CD14-positive monocyte (primary cell): ENCODE measurements around the gene TYR. TPM values are rescaled to one million over a fixed set of nuclear protein-coding genes. Genes with fewer than 3 reads are reported as not detected.

Experiments used
- DNase-seq, 3 donors: peaks; one replicate each; pipeline ENCODE4 v3.0.0-alpha.2; 2011 to 2022
- H2AFZ ChIP-seq: 2 replicates; pipeline ENCODE4 v1.6.0; 2012; ENCODE audit warnings: mild to moderate bottlenecking, low read depth, low read length, inconsistent platforms; ENCODE audit not compliant: insufficient read depth, poor library complexity, severe bottlenecking
- H3K27ac ChIP-seq, 2 donors: 1 replicate in 1 of 2; 2 replicates in 1 of 2; pipeline ENCODE4 v1.5.1; 2012 to 2013; ENCODE audit warnings: low read length in 2 of 2, control low read depth in 1 of 2, inconsistent platforms in 1 of 2, low read depth in 1 of 2, mild to moderate bottlenecking in 1 of 2
- H3K27me3 ChIP-seq, 2 donors: one replicate each; pipeline versions ENCODE4 v1.6.0 to v1.6.1; 2011 to 2013; ENCODE audit warnings: low read length in 2 of 2; ENCODE audit not compliant: control insufficient read depth in 2 of 2, insufficient read depth in 2 of 2
- H3K36me3 ChIP-seq, 2 donors: replicated peaks in 1 of 2; 1 replicate in 1 of 2; 2 replicates in 1 of 2; pipeline versions ENCODE4 v1.5.1 to v1.6.1; 2012 to 2013; ENCODE audit warnings: low read length in 2 of 2, control low read depth in 1 of 2, inconsistent platforms in 1 of 2, mild to moderate bottlenecking in 1 of 2; ENCODE audit not compliant: insufficient read depth in 2 of 2, control insufficient read depth in 1 of 2
- H3K4me1 ChIP-seq, 2 donors: 1 replicate in 1 of 2; 2 replicates in 1 of 2; pipeline versions ENCODE4 v1.5.1 to v1.6.1; 2012 to 2013; ENCODE audit warnings: low read length in 2 of 2, control low read depth in 1 of 2, inconsistent platforms in 1 of 2, mild to moderate bottlenecking in 1 of 2, moderate library complexity in 1 of 2; ENCODE audit not compliant: insufficient read depth in 2 of 2, control insufficient read depth in 1 of 2
- H3K4me2 ChIP-seq: replicated peaks from 2 replicates; pipeline ENCODE3; 2012; ENCODE audit warnings: low read length, moderate library complexity, mild to moderate bottlenecking; ENCODE audit not compliant: poor library complexity, severe bottlenecking; ENCODE audit errors: extremely low read depth
- H3K4me3 ChIP-seq, 3 experiments: fragments of 200-600 bp in 1 of 3; sonication (generic) in 1 of 3; replicated peaks in 1 of 3; 1 replicate in 2 of 3; 2 replicates in 1 of 3; pipeline ENCODE4 v1.5.1; 2011 to 2013; ENCODE audit warnings: low read length in 3 of 3, mild to moderate bottlenecking in 3 of 3, control low read depth in 2 of 3, low read depth in 2 of 3, inconsistent platforms in 1 of 3, moderate library complexity in 1 of 3
- H3K79me2 ChIP-seq: 2 replicates; pipeline ENCODE4 v1.6.0; 2012; ENCODE audit warnings: mild to moderate bottlenecking, control low read depth, inconsistent platforms, low read length, moderate library complexity; ENCODE audit not compliant: insufficient read depth
- H3K9ac ChIP-seq: 2 replicates; pipeline ENCODE4 v1.6.0; 2017; ENCODE audit warnings: low read length, mild to moderate bottlenecking; ENCODE audit not compliant: insufficient read depth, poor library complexity, severe bottlenecking
- H3K9me3 ChIP-seq, 2 donors: replicated peaks in 1 of 2; 1 replicate in 1 of 2; 2 replicates in 1 of 2; pipeline versions ENCODE4 v1.5.1 to v1.6.1; 2012 to 2013; ENCODE audit warnings: low read length in 2 of 2, control low read depth in 1 of 2; ENCODE audit not compliant: control insufficient read depth in 1 of 2, insufficient read depth in 1 of 2
- H4K20me1 ChIP-seq: 2 replicates; pipeline ENCODE4 v1.6.0; 2012; ENCODE audit warnings: mild to moderate bottlenecking, low read length, control low read depth, moderate library complexity; ENCODE audit not compliant: insufficient read depth
- H3K27ac Mint-ChIP-seq, 7 donors: one replicate each; pipeline ENCODE4 v1.8.0; 2020; ENCODE audit warnings: mild to moderate bottlenecking in 7 of 7, mixed read lengths in 7 of 7, moderate library complexity in 6 of 7, inconsistent platforms in 2 of 7
- H3K27me3 Mint-ChIP-seq, 3 donors: one replicate each; pipeline ENCODE4 v1.8.0; 2021 to 2022; ENCODE audit warnings: low read depth in 3 of 3, mild to moderate bottlenecking in 3 of 3, mixed read lengths in 3 of 3, moderate library complexity in 3 of 3, inconsistent platforms in 1 of 3
- H3K36me3 Mint-ChIP-seq, 2 donors: one replicate each; pipeline ENCODE4 v1.8.0; 2020; ENCODE audit warnings: mixed read lengths in 2 of 2, inconsistent platforms in 1 of 2, mild to moderate bottlenecking in 1 of 2
- H3K4me1 Mint-ChIP-seq: one replicate; pipeline ENCODE4 v1.8.0; 2020; ENCODE audit warnings: mild to moderate bottlenecking, mixed read lengths
- H3K4me3 Mint-ChIP-seq, 2 donors: one replicate each; pipeline ENCODE4 v1.8.0; 2020; ENCODE audit warnings: mild to moderate bottlenecking in 2 of 2, mixed read lengths in 2 of 2, moderate library complexity in 1 of 2
- H3K9me3 Mint-ChIP-seq, 7 donors: one replicate each; pipeline ENCODE4 v1.8.0; 2020 to 2022; ENCODE audit warnings: mixed read lengths in 7 of 7, mild to moderate bottlenecking in 6 of 7, moderate library complexity in 6 of 7, inconsistent platforms in 2 of 7
- WGBS: methylation state at CpG from one replicate; pipeline ENCODE4 v1.1.5; 2013; ENCODE audit warnings: missing lambda C conversion rate; ENCODE audit not compliant: insufficient coverage; 5-methylcytosine and 5-hydroxymethylcytosine counted together
- intact Hi-C, 2 donors: fragments of 100-400 bp; cut with micrococcal nuclease; formaldehyde crosslinking; loops; one replicate each; pipeline versions ENCODE4 v1.15.0 to v1.15.1; 2023
- polyA plus RNA-seq, 3 donors: library from polyadenylated mRNA; depleted of rRNA in 1 of 3; unstranded in 2 of 3; stranded (reverse) in 1 of 3; fragments of 300-500 nt in 2 of 3; fragments of >200 nt in 1 of 3; fragmentation: Illumina TruSeq in 2 of 3; gene quantifications; 1 replicate in 2 of 3; 2 replicates in 1 of 3; pipeline ENCODE4 v1.2.3, GENCODE V29; 2012 to 2021
- TF ChIP-seq, protein P1 (sequence below): fragments of 200-600 bp; IDR thresholded peaks from one replicate; pipeline ENCODE4 v1.8.0; 2022; ENCODE audit warnings: antibody characterized with exemption, mild to moderate bottlenecking

TYR gene
- polyA plus RNA-seq, 3 donors: not detected

DNA sequence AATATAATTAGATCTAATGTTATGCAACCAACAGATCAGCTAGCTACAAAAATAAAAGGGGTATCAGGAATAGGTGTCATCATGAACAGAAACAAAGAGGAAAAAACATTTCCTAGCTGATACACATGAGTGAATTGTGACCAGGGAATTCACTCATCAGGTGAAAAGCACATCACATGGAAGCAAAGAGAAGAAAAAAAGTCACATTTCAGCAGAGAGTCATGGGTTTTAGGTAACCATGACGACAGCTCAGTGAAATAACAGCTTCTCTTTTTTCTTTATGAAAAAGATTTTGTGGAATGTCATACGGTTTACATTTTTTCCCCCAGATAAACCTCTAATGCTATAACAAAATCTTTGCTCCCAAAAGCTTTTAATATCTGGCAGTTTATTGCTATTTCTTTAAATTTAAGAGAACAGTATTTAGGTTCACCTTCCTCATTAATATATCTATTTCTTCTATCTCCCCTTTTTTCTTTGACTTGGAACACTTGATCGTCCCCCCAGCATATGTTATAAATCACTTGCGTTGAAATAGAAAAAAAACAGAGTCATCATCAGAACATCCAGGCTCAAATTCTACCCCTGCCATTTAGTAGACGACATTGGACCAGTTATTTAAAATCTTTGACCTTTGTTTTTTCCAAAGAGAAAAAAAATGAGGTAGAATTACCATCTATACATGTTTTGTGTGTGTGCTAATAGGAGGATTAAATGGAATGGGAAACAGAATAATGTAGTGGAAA lies 5.3 kb downstream of the TYR start:
- Histone ChIP-seq H3K4me3 (no peak overlapping the region), H3K9me3 (no peaks in the 10 kb centered on the region), H2AFZ (no peak overlapping the region), H3K36me3 (no peaks in the 10 kb centered on the region), H3K27ac (no peak overlapping the region), H3K4me1 (no peaks in the 10 kb centered on the region), H3K79me2 (no peaks in the 10 kb centered on the region), H3K9ac (no peak overlapping the region), H4K20me1 (no peaks in the 10 kb centered on the region), H3K4me2 (no peak overlapping the region), H3K27me3 (no peaks in the 10 kb centered on the region)
- WGBS: no CpG with 5 or more reads among the region's 5 CpGs
- Mint-ChIP-seq H3K4me3 (no peak overlapping the region), H3K27me3 (no peaks in the 10 kb centered on the region), H3K9me3 (peaks cover 0 to under 1% (median 0%) of the 10 kb centered on the region in 7 donors), H3K27ac (no peak overlapping the region), H3K4me1 (no peaks in the 10 kb centered on the region), H3K36me3 (no peaks in the 10 kb centered on the region)
- no peak for DNase-seq
- intact Hi-C loops: no loop called here
- TF ChIP-seq, protein P1, sequence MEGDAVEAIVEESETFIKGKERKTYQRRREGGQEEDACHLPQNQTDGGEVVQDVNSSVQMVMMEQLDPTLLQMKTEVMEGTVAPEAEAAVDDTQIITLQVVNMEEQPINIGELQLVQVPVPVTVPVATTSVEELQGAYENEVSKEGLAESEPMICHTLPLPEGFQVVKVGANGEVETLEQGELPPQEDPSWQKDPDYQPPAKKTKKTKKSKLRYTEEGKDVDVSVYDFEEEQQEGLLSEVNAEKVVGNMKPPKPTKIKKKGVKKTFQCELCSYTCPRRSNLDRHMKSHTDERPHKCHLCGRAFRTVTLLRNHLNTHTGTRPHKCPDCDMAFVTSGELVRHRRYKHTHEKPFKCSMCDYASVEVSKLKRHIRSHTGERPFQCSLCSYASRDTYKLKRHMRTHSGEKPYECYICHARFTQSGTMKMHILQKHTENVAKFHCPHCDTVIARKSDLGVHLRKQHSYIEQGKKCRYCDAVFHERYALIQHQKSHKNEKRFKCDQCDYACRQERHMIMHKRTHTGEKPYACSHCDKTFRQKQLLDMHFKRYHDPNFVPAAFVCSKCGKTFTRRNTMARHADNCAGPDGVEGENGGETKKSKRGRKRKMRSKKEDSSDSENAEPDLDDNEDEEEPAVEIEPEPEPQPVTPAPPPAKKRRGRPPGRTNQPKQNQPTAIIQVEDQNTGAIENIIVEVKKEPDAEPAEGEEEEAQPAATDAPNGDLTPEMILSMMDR: no peak

DNA sequence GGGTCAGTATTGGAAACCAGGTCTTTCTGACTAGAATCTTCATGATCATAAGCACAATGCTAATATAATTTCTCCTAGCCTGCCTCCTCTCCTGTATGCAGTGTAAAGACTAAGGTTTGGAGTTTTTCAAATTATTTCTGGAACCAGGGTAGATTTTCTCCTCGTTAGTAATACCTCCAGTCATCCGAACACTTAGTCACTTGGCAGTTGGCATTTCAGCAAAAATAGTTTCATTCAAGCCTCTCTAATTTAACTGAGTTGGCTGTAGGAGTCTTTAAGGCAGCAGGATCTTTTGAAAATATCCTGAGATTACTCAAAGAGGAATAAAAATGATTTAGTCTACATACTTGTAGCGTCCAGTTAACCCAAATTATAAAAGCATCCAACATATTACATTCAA lies 6.3 kb downstream of the TYR start:
- Mint-ChIP-seq H3K4me3 (no peak overlapping the region), H3K4me1 (no peaks in the 10 kb centered on the region), H3K36me3 (no peaks in the 10 kb centered on the region), H3K27me3 (no peaks in the 10 kb centered on the region), H3K27ac (no peak overlapping the region), H3K9me3 (no peaks in the 10 kb centered on the region)
- H3K4me1 ChIP-seq: no peaks in the 10 kb centered on the region
- H3K9me3 ChIP-seq: no peaks in the 10 kb centered on the region
- intact Hi-C loops: no loop called here
- no CpG with 5 or more reads among the region's 3 CpGs for WGBS
- H2AFZ ChIP-seq: no peak overlapping the region
- H3K9ac ChIP-seq: no peak overlapping the region
- H3K27me3 ChIP-seq: no peaks in the 10 kb centered on the region
- TF ChIP-seq, protein P1: no peak
- no peak for DNase-seq
- H3K79me2 ChIP-seq: no peaks in the 10 kb centered on the region
- no peak overlapping the region for H3K27ac ChIP-seq
- H3K36me3 ChIP-seq: no peaks in the 10 kb centered on the region
- H3K4me3 ChIP-seq: no peak overlapping the region
- no peak overlapping the region for H3K4me2 ChIP-seq
- H4K20me1 ChIP-seq: no peaks in the 10 kb centered on the region
